GM19043 (cell line): ENCODE measurements around the gene FGF19.
"Not testable (repeated sequence)": the region's sequence is repeated elsewhere in the genome, so short reads cannot be mapped to it uniquely, and the experiment has no call there.

Experiments used
- ATAC-seq: cut with Tn5 transposase; IDR thresholded peaks from one replicate; pipeline ENCODE4 v1.9.1; 2021; ENCODE audit warnings: low read depth; ENCODE audit not compliant: unreplicated experiment

Gene FGF19

GRCh38 chr11:69697469-69697843 is 6.4 kb downstream of the FGF19 start:
- no peak for ATAC-seq

GRCh38 chr11:69696749-69697468 is 6.9 kb downstream of the FGF19 start:
- no peak for ATAC-seq

GRCh38 chr11:69695995-69696394 is 7.8 kb downstream of the FGF19 start:
- ATAC-seq: not testable (repeated sequence)

GRCh38 chr11:69695581-69695980 is 8.2 kb downstream of the FGF19 start:
- no peak for ATAC-seq

- no peak for ATAC-seq
These were observed 9.0 kb downstream of the FGF19 start for GRCh38 chr11:69694781-69695180.

- ATAC-seq: no peak
These were observed 11.4 kb downstream of the FGF19 start for GRCh38 chr11:69692422-69692821.

- no peak for ATAC-seq
These were observed 12.4 kb downstream of the FGF19 start for GRCh38 chr11:69691463-69691862.

- no peak for ATAC-seq
These were observed 14.1 kb downstream of the FGF19 start for GRCh38 chr11:69689484-69690319.

GRCh38 chr11:69687969-69688771 is 15.7 kb downstream of the FGF19 start:
- ATAC-seq: not testable (repeated sequence)

- ATAC-seq: no peak
These were observed 17.0 kb downstream of the FGF19 start for GRCh38 chr11:69686856-69687255.

- ATAC-seq: no peak
These were observed 17.4 kb downstream of the FGF19 start for GRCh38 chr11:69686452-69686851.

GRCh38 chr11:69685348-69685747 is 18.5 kb downstream of the FGF19 start:
- ATAC-seq: no peak

GRCh38 chr11:69684651-69685050 is 19.2 kb downstream of the FGF19 start:
- no peak for ATAC-seq

- no peak for ATAC-seq
These were observed 20.0 kb downstream of the FGF19 start for GRCh38 chr11:69683764-69684333.

- ATAC-seq: no peak
These were observed 21.0 kb downstream of the FGF19 start for GRCh38 chr11:69682681-69683326.

GRCh38 chr11:69682221-69682620 is 21.6 kb downstream of the FGF19 start:
- no peak for ATAC-seq

- ATAC-seq: no peak
These were observed 23.1 kb downstream of the FGF19 start for GRCh38 chr11:69680688-69681087.

GRCh38 chr11:69677749-69678148 is 26.1 kb downstream of the FGF19 start:
- ATAC-seq: no peak

- peak; percentile 70 for ATAC-seq
These were observed 28.7 kb downstream of the FGF19 start, which contains the start of gene LTO1 for GRCh38 chr11:69674886-69675714. LTO1 (minus strand) TSS chr11:69675353; CDS start chr11:69675239, 114 bp downstream.
